CD4-positive, alpha-beta T cell treated with Interleukin-17A for 4 hours (primary cell): ENCODE data around the gene SPRR1A.
"Not testable (repeated sequence)": the region's sequence is repeated elsewhere in the genome, so short reads cannot be mapped to it uniquely, and the experiment has no call there.

ENCODE experiments used
- DNase-seq: peaks from one replicate; pipeline ENCODE4 v3.0.0-alpha.2; 2020; ENCODE audit warnings: mixed read lengths

Gene SPRR1A

GRCh38 chr1:152976688-152977087 is 7.2 kb upstream of the SPRR1A start:
- DNase-seq: no peak

GRCh38 chr1:152977614-152978013 is 6.3 kb upstream of the SPRR1A start:
- no peak for DNase-seq

DNA sequence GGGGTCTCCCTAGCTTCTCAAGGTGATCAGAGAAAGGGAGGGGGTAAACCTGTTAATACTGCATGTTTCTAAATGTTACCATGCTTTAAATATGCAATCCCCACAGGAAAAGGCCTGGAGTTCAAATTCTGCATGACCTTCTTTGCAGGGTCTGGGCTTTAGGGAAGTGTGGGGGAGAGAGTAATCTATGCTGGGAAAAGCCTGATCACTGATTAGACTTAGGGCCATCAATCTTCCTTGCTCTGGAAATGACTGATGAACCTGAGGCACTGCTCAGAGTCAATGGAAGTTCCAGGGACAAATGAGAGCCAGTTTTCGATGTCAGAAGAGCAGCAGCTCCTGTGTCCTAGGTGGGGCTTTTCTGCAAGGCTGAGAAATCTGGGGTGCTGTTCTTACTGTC is 3.2 kb upstream of the SPRR1A start:
- DNase-seq: no peak

GRCh38 chr1:152981146-152981871 is 2.6 kb upstream of the SPRR1A start:
- DNase-seq: no peak

GRCh38 chr1:152982076-152982475 is 1.8 kb upstream of the SPRR1A start:
- DNase-seq: no peak

DNA sequence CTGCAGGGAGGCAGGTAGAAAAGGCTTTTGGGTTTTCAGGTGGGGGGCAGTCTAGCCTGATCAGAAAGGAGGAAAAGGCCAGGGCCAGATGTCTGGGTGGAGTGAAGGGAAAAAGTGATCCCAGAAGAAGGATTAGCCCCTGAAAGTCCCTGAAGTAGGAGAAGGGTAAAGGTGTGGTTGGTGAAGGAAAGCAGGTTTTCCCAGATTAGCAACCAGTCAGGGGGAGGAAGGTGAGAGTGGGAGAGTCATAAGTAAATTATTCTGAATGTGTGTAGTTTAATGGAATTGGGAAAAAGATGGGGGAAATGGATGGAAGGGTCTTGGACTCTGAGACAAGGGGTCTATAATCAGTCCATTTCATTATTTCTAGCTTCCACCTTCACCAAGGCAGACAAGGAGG is 647 bp upstream of the SPRR1A start:
- DNase-seq: no peak

- DNase-seq: no peak
Observed at GRCh38 chr1:152986578-152986977, 2.7 kb downstream of the SPRR1A start.

- no peak for DNase-seq
Observed at GRCh38 chr1:152993186-152993585, 9.3 kb downstream of the SPRR1A start.

DNA sequence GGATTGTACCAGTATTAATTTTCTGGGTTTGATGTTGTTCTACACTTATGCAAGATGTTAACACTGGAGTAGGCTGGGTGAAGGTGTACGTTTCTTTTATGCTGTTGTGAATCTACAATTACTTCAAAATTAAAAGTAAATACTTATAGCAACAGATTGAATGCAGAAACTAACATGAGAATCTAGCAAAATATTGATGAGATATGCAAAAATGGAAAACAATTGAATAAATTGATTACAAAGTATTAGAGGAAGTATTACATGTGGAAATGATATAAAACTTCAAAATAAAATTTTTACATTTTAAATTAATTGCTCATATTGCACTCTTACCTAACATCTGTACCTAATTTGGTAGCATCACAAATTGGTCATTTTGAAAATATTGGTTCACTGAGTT is 12.0 kb downstream of the SPRR1A start:
- no peak for DNase-seq

DNA sequence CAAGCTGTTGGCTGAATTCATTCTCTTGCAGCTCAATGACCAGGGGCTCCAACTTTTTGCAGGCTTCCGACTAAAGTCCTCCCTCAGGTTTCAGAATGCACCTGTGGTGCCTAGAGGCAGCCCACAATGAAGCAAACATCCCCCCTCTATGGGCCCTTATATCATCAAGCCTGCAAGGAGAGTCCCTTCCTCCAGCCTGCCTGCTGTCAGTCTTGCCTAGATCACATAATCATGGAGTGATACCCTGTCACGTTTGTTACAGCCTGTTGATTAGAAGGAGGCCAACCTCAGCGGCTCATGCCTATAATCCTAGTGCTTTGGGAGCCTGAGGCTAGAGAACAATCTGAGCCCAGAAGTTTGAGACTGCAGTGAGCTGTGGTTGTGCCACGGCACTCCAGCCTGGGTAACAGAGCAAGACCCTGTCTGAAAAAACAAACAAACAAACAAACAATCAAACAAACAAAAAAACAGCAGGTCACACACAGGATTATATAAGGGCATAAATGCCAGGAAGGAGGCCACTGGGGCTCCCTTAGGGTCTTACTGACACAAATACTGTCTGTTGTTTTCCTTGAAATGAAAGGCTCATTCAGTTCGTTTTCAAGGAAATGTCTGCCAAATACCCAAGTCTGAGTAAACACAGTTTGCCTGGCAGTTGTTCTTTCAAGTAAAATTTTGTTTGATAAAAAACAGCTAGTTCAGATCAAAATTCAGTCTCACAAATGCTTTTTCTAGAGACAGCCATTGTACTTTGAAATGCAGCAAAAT is 12.9 kb downstream of the SPRR1A start:
- no peak for DNase-seq

DNA sequence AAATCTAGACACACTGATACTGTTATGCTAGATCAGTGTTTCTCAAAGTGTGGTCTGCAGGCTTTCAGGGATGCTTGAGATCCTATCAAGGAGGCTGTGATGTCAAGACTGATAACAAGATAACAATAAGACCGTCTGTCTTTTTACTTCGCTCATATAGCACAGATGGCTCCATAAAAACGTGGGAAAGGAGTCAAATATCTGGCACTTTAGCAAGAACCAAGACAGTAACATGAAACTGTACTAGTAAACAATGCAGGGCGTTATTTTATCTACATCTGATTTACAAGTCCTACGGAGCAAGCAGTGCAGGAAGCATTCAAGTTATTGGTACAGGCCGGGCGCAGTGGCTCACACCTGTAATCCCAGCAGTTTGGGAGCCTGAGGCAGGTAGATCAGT is 14.0 kb downstream of the SPRR1A start:
- no peak for DNase-seq

GRCh38 chr1:152998476-152998875 is 14.6 kb downstream of the SPRR1A start:
- no peak for DNase-seq

GRCh38 chr1:152999818-153000217 is 15.9 kb downstream of the SPRR1A start:
- no peak for DNase-seq

DNA sequence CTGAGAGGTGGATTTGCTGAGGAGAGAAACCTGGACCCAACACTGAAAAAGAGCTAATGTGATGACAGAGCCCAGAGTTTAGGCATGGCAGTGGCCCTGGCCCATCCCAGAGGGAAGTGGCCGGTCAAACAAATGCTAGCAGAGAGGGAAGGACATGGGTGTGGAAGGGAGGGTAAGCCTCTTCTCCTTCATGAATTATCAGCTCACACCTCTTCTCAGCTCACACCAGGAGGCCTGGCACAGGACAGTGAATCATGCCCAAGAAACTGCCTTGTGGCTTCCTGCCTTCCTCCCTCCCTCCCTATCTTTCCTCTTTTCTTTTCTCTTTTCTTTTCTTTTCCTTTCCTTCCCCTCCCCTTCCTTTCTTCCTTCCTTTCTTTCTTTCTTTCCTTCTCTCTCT is 16.4 kb downstream of the SPRR1A start:
- no peak for DNase-seq

DNA sequence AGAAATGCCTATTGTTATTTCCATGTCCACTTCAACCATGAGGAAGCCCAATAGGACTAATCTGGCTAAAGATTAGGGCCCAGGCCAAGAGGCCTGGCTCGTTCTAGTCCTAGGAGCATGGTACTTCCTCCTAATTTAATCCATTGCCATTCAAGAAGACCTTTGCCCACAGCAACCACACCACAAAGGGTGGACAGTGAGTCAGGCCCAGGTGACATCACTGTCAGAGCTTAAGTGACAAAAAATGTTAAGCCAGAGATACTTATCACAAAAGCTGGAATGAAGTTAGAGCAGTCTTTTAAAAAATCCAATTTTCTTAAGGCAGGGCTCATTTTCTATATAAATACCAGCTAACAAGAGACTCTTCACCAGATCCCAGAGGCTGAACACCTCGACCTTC is 17.5 kb downstream of the SPRR1A start, which contains the start of gene SPRR3:
TSS of gene SPRR3 (plus strand) at position 368 of the 400 bp plus-strand sequence. CDS start 1,272 bp downstream, outside the sequence.
- DNase-seq: no peak

DNA sequence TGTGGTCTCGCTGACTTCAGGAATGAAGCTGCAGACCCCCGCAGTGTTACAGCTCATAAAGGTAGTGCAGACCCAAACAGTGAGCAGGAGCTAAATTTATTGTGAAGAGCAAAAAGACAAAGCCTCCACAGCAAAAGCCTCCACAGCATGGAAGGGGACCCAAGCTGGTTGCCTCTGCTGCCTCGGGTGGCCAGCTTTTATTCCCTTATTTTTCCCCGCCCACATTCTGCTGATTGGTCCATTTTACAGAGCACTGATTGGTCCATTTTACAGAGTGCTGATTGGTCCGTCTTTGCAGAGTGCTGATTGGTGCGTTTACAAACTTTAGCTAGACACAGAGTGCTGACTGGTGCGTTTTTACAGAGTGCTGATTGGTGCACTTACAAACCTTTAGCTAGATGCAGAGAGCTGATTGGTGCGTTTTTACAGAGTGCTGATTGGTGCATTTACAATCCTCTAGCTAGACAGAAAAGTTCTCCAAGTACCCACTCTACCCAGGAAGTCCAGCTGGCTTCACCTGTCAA is 27.4 kb downstream of the SPRR1A start:
- DNase-seq: not testable (repeated sequence)

- not testable (repeated sequence) for DNase-seq
Observed at GRCh38 chr1:153021829-153022228, 37.9 kb downstream of the SPRR1A start.

- not testable (repeated sequence) for DNase-seq
Observed at GRCh38 chr1:153022340-153022739, 38.5 kb downstream of the SPRR1A start.

GRCh38 chr1:153023109-153023508 is 39.2 kb downstream of the SPRR1A start:
- no peak for DNase-seq

GRCh38 chr1:153024413-153024812 is 40.5 kb downstream of the SPRR1A start:
- DNase-seq: no peak

DNA sequence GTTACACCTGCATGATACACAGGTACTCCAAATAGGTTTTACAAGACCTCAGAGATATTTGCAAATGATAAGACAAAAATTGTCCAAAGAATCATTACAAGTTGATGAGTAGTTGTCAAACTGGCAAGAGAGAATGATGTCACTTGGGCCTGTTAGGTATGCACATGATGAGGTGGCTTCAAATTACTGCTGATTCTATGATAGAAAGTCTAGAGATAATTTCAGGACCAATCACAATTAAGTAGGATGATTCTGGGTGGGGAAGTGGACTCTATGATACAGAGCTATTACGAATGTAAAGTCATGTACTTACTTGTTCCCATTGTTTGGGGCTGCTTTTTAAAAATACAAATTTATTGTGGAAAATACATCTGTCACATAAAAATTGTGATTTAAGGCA is 41.9 kb downstream of the SPRR1A start:
- no peak for DNase-seq

GRCh38 chr1:153028766-153029165 is 44.9 kb downstream of the SPRR1A start:
- DNase-seq: no peak

DNA sequence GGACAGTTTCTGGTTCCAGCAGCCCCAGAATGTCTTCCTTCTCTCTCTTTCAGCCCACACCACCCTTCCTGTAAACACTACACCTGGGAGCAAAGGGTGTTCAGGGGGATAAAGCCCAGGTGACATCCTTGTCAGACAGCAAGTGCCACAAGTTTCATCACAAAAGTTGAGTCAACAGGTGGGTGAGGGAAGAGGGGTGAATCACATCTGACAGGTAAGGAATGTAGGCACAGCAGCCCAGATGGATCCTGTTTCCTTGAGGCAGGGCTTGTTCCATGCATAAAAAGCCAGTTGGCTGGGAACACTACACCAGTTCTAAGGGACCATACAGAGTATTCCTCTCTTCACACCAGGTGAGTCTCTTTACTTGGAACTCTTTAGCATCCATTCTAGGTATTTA is 47.0 kb downstream of the SPRR1A start, which contains the start of gene SPRR1B:
TSS of gene SPRR1B (plus strand) at position 309 of the 400 bp plus-strand sequence. CDS start 1,143 bp downstream, outside the sequence.
- DNase-seq: no peak

DNA sequence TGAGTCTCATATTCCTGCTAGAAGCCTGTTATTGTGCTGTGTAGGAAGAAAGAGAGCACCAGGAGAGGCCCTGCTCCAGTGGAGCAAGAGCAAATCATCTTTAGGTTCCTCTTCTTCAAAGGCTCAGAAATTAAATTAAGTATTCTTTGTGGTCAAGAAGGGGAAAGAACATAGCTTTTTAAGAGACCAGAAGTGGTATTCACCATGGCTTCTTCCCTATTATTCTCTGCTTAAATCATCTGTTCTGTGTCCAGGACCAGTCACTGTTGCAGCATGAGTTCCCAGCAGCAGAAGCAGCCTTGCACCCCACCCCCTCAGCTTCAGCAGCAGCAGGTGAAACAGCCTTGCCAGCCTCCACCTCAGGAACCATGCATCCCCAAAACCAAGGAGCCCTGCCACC is 48.2 kb downstream of the SPRR1A start:
- no peak for DNase-seq
